GOT3 (cell line): ENCODE measurements around the gene APAF1.

Experiments
- DNase-seq: peaks from one replicate; lab custom pipeline; 2025; ENCODE audit warnings: mixed read lengths; lab: John Stamatoyannopoulos, UW

The APAF1 gene

DNA sequence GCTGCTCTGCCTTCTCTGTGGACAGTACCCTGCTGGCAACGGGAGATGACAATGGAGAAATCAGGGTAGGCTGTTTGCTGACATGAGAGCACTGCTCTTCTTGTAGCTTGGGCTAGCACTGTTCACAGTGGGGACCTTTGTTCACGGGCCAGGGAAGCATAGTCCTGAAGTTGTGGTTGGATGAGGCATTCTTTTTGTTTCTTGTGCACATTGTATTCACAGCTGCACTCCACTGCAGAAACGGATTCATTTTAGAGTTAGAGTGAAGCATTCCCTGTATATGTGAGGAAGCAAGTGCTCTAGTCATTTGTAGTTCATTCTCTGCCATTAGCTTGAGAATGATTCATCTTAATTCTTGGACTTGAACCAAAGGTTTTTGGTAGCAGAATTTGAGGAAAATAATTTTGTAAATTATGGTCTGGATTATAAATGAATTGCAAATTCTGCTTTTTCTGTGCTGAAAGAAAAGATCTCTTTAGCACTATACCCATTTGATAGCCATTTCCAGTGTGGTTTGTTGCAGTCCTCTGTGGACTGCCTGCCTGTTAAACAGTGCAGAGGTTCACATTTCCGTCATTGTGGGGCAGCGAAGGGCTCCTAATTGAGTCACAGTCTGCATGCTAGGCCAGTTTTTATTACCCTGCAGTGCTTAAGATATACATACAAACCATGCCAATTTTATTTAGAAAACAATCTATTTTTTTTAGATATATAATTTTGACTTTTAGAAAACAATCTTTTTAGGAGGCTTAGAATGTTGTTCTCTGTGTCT is 80.6 kb downstream of the APAF1 start:
- no peak for DNase-seq

DNA sequence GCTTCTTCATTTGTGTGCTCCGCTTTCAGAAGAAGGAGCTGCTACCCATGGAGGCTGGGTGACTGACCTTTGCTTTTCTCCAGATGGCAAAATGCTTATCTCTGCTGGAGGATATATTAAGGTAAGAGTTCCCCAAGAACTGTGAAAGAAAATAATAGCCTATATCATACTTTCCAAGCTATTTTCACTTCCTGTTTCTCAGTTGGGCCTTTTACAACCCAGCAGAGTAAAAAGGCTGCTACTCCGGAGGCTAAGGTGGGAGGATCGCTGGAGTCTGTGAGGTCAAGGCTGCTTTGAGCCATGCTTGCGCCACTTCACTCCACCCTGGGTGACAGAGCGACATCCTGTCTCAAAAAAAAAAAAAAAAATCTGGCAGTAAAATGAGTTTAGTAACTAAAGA is 82.1 kb downstream of the APAF1 start:
- DNase-seq, result no peak

DNA sequence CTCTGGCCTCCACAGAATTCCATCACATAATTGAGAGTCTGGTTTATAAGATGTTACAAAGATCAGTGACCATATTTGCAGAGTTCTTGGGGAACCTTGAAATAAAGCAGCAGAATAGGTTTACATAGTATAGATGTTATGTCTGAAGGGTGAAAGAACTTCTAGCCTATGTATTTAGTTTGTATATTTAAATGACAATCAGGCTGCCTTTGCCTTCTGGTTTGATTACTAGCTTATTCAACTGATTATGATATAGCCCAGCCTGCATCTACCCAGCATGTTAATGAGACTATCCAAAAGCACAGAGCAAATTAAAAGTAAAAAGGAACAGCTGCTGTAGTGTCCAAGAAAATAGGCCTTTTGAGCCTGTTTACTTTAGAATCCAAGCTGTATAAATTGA is 85.3 kb downstream of the APAF1 start:
- no peak for DNase-seq

- no peak for DNase-seq
Measured at GRCh38 chr12:98733667-98734350, 88.7 kb downstream of the APAF1 start.

GRCh38 chr12:98735821-98736220 is 90.7 kb downstream of the APAF1 start:
- DNase-seq, result no peak

DNA sequence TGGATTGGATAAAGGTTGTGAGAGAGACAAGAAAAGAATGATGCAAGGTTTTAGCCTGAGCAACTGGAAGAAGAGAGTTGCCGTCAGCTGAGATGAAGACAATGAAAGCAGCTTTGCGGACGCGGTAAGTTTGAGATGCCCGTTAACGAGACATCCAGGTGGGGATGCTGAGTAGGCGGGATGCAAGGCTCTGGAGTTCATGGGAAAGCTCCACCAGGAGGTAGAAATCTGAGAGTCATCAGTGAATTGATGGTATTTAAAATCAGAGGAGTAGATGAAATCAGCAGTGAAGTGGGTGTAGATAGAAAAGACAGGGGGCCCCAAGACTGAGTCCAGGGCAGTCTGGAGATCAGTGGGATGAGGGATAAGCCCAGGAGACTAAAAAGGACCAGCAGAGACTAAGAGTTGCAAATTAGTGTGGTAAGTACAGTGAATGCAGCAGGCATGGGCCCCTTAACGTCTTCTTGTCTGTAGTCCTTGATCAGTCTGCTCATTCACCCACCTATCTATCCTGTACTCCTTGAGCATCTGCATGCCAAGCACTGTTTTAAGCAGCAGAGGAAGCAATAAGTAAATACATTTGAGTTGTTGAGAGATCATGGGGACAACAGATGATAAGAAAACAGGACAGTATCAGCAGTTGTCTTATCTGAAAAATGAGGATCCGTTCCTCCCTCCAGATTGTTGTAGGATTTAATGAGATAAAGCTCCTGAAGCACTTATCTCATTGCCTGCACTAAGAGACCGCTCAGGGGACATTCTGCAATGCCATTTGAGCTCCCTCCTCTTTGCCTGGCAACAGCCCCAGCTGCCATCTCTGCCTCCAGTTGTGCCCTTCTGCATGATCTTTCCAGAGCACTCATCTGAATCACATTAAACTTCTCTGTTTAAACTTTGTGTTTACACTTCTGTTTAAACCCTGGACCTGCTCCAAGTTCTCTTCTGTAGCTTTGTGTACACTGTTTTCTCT is 91.5 kb downstream of the APAF1 start:
- DNase-seq, result no peak

- DNase-seq, result no peak
Measured at GRCh38 chr12:98737322-98737712, 92.2 kb downstream of the APAF1 start.

DNA sequence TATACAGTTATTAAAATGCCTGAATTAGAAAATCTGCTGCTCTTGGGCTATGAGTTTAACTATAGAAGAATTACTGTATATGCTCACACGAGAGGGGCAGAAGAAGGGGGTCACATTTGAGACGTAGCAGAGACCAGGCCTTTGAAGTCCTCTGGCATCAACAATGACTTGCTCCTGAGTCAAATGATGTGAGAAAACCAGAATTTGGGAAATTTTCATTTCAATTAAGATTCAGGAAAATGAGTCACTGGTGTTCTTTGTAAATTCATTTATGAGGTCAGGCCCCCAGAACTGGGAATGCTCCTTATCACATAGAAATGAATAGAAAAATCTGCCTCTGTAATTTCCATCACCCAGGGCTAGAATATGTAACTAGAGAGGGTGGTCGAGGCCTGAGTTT is 92.9 kb downstream of the APAF1 start:
- no peak for DNase-seq

DNA sequence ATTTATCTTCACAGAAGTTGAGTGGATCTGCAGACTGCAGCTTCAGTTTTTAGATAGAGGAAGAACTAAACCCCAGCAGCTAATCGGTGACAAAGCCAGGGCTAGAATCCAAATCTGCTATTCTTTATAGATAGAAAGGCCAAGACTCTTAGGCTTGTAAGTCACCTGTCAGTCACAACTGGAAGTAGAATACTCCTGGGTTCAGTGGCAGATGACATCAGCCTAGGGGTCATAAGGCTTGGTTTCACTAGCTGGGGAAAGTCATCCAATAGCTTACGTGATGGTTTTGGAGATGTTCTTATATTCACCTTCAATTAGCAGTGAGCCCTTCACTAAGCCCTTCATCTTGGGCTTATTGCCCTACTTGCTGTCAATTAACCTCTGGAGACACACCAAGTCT is 93.4 kb downstream of the APAF1 start:
- DNase-seq, result no peak

DNA sequence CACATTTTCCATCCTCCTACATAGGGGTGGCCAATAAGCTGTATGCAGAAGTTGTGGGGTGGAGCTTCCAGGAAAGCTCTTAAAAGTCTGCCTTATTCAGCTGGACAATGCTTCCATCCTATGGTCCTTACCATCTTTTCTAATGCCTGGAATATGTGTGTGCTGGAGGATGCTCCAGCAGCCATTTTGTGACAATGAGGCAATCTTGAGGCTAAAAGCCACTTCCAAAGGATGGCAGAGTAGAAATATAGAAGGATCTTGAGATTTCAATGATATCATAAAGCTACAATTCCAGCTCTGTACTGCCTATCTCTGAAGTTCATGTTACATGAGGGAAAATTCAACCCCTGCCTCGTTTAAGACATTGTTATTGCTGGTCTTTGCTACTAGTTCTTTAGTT is 95.7 kb downstream of the APAF1 start:
- DNase-seq, result no peak

DNA sequence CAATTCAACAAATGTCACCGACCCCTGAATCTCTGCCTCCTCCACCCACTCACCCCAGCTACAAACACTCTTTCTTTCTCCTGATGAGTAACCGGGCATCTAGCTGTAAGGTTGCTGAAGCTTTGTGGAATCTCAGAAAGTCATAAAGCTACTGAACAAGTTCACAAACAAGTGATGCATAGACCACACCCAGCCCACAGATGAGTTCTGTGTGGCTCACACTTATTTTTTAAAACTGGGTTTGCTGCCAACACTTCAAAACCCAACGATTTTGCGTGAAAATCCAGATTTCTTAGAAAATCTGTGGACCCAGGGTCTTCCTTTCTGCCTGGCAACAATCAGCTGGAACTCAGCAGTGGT is 96.1 kb downstream of the APAF1 start:
- no peak for DNase-seq

- no peak for DNase-seq
Measured at GRCh38 chr12:98741556-98742265, 96.6 kb downstream of the APAF1 start.

DNA sequence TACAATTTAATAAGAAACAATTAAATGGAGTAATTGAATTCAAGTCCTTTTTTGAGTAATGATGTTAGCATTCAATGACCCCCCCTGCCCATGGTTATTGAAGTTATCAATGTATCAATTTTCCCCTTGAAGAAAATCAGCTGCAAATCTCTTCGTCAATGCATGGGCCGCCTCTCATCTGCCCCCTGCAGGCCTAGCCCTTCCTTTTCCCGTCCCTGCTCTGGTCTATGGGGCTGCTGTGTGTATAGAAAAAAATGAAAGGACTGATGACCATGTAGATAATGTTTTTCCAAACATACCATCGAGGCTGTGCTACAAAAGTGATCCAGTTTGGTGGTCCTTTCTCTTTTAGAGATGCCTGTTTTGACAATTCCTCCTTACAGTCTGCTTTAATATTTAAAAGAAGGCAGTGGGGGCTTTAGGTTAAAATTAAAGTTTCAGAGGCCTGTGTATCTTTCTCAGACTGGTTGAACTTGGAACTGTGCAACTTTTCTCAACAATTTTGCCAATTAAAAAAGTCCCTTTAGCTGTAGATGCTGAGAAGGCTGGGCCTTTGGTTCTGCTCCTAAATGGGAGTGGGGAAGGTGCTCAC is 98.4 kb downstream of the APAF1 start:
- DNase-seq, result no peak

DNA sequence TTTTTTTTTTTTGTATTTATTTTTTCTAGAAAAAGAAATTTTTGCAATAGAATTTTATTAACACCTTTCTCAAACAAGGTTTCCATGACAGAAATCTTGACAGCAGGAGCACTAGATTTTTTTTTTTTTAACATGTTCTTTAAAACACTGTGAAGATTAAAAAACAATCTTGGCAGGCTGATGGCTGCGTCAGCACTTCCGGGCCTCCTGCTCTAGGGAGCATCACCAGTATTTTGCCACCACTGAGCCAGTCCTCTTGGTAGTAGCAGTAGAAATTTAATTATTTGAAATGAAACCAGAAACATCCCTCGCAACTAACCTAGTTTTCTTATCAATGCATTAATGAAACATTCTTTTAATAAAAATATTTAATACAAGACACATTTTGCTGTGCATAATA is 99.6 kb downstream of the APAF1 start:
- DNase-seq, result no peak

GRCh38 chr12:98745578-98746391 is 100.7 kb downstream of the APAF1 start:
- DNase-seq, result no peak

DNA sequence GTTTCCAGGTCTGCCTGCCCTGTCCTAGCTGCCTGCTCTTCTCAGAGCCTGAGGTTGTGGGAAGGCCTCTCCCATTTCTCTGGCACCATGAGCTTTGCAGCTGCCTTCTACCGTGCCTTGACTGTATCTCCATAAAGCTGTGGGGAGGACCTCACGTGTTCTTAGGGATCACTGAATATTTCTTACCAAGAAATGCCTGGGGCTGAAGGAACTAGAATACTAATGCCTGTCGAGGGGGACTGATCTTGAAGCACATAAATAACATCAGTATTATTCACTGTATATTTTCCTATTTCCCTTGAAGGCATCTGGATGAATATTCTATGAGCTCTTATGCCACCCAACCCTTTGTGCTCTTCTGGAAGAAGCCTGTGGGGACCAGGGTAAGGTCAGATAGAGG is 103.4 kb downstream of the APAF1 start:
- no peak for DNase-seq

GRCh38 chr12:98750511-98750910 is 105.4 kb downstream of the APAF1 start:
- no peak for DNase-seq

- DNase-seq, result no peak
Measured at GRCh38 chr12:98751580-98752115, 106.6 kb downstream of the APAF1 start.

- DNase-seq, result no peak
Measured at GRCh38 chr12:98752726-98753125, 107.6 kb downstream of the APAF1 start.

DNA sequence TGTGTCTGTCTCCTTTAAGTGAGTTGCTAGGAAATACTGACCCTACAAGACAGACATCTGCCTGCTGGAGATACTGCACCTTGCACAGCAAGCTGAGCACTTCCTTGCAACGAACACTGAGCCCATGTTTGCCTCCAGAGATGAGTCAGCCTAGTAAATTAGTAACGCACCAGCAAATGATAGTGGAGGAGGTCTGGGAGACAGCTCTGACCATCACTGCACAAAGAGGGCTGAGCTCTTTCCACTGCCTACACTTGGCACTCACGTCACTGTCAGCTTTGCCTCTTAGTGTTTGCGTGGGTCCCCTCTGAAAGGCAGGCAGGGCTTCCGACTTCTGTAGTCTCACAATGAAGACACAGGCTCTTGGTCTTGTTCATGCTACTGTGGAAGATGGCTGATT is 109.0 kb downstream of the APAF1 start:
- DNase-seq, result no peak
